Measurements from ENCODE around the gene TLX3.

The TLX3 gene

GRCh38 chr5:171275841-171276544 lies 33.1 kb upstream of the TLX3 start:
- ATAC-seq: no peak

DNA sequence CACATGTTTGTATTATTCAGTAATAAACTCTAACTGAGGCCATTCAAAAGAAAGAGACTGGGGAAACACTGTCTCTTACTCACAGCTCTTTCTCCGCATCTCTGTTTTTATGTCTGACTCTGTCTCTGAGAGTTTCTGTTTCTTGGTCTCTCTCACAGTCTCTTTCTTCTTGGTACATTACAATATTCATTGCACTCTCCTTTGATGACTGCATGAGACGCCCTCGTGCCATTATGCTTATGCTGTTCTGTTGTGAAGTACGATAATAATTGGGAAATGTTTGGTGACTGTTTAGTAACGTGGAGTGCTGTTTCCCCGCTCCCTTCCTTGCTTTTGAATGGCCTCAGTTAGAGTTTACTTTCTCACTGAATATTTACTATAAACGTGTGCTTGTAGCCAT lies 25.3 kb upstream of the TLX3 start:
- no peak for ATAC-seq

More at GRCh38 chr5:171275841-171276544, 33.1 kb upstream of the TLX3 start:
- TF ChIP-seq TSHZ2 (CRISPR knock-in tag; IDR thresholded peaks at IDR 0.05) (no peak), ISL1 (CRISPR knock-in tag; IDR thresholded peaks at IDR 0.05) (peak; percentile 48)

GRCh38 chr5:171285465-171285864 lies 23.6 kb upstream of the TLX3 start:
- ATAC-seq: no peak
- TF ChIP-seq PATZ1 (CRISPR knock-in tag; IDR thresholded peaks at IDR 0.05; ENCODE audit: borderline replicate concordance) (no peak), ZNF8 (CRISPR knock-in tag; IDR thresholded peaks at IDR 0.05) (no peak), GLIS3 (CRISPR knock-in tag; IDR thresholded peaks at IDR 0.05) (no peak)

More for the DNA sequence above, 25.3 kb upstream of the TLX3 start:
- TF ChIP-seq BACH2 (CRISPR knock-in tag; IDR thresholded peaks at IDR 0.05; ENCODE audit: borderline replicate concordance) (no peak), ARNTL (CRISPR knock-in tag; IDR thresholded peaks at IDR 0.05; ENCODE audit: borderline replicate concordance, low read depth) (no peak), TSHZ2 (CRISPR knock-in tag; IDR thresholded peaks at IDR 0.05) (no peak), ZNF565 (CRISPR knock-in tag; conservative IDR thresholded peaks at IDR 0.05; ENCODE audit: low read depth) (no peak), ESRRG (CRISPR knock-in tag; IDR thresholded peaks at IDR 0.05) (no peak), SNAI2 (CRISPR knock-in tag; IDR thresholded peaks at IDR 0.05) (no peak), GLIS3 (CRISPR knock-in tag; IDR thresholded peaks at IDR 0.05) (no peak), TCF4 (CRISPR knock-in tag; IDR thresholded peaks at IDR 0.05; ENCODE audit: borderline replicate concordance) (no peak), RARB (CRISPR knock-in tag; IDR thresholded peaks at IDR 0.05) (no peak)

DNA sequence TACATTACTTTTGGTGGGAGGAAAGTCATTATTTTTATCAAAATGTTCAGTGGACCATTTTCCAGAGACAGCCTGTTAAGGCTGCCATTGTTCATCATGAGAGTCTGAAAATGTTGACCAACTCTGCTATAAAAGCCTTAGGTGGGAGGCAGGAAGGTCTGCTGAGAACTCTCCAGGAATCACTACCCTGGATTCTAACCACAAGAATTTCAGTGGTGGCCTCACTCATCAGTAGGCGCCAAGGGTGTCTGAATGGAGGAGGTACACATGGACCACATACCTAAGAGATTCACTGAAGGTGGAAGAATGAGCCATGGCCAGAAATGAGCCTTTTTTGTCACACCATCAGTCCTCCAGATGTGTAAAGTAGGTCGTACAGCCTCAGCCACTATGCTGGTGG lies 21.0 kb upstream of the TLX3 start:
- TF ChIP-seq BACH2 (CRISPR knock-in tag; IDR thresholded peaks at IDR 0.05; ENCODE audit: borderline replicate concordance) (no peak), PATZ1 (CRISPR knock-in tag; IDR thresholded peaks at IDR 0.05; ENCODE audit: borderline replicate concordance) (no peak), ISL1 (CRISPR knock-in tag; IDR thresholded peaks at IDR 0.05) (no peak), ZFP3 (CRISPR knock-in tag; IDR thresholded peaks at IDR 0.05) (no peak), CSDC2 (CRISPR knock-in tag; IDR thresholded peaks at IDR 0.05) (no peak), RARB (CRISPR knock-in tag; IDR thresholded peaks at IDR 0.05) (no peak), PPARA (CRISPR knock-in tag; IDR thresholded peaks at IDR 0.05; ENCODE audit: borderline replicate concordance) (no peak), CSRNP3 (CRISPR knock-in tag; IDR thresholded peaks at IDR 0.05) (no peak), ZNF8 (CRISPR knock-in tag; IDR thresholded peaks at IDR 0.05) (no peak), POU6F1 (CRISPR knock-in tag; IDR thresholded peaks at IDR 0.05; ENCODE audit: borderline replicate concordance, low read depth) (no peak), TOX (CRISPR knock-in tag; IDR thresholded peaks at IDR 0.05; ENCODE audit: borderline replicate concordance) (no peak)
- TF ChIP-seq, protein P1, sequence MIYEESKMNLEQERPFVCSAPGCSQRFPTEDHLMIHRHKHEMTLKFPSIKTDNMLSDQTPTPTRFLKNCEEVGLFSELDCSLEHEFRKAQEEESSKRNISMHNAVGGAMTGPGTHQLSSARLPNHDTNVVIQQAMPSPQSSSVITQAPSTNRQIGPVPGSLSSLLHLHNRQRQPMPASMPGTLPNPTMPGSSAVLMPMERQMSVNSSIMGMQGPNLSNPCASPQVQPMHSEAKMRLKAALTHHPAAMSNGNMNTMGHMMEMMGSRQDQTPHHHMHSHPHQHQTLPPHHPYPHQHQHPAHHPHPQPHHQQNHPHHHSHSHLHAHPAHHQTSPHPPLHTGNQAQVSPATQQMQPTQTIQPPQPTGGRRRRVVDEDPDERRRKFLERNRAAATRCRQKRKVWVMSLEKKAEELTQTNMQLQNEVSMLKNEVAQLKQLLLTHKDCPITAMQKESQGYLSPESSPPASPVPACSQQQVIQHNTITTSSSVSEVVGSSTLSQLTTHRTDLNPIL (CRISPR knock-in tag; IDR thresholded peaks at IDR 0.05; ENCODE audit: low read depth): no peak

More for the DNA sequence above, 21.0 kb upstream of the TLX3 start:
- no peak for ATAC-seq
